Measurements from ENCODE around the gene TXNL4B. TPM values are rescaled to one million over a fixed set of nuclear protein-coding genes. Genes with fewer than 3 reads are reported as not detected.

The TXNL4B gene
- 10 to 100 TPM in 2 of 4 donors, 1 to 10 TPM in 2; 3.9 to 15.4 (median 9.0) TPM for total RNA-seq

GRCh38 chr16:72093448-72094265 lies at the start of gene TXNL4B, which contains the start of gene DHX38:
Gene TXNL4B (minus strand): TSS chr16:72093620. CDS start chr16:72090749, 2,871 bp downstream.
Gene DHX38 (plus strand): TSS chr16:72093847. CDS start chr16:72096158, 2,311 bp downstream.
- no peak for TF ChIP-seq CTCF (IDR thresholded peaks at IDR 0.05; ENCODE audit: low read depth)

- TF ChIP-seq CTCF (IDR thresholded peaks at IDR 0.05; ENCODE audit: low read depth), result no peak
Measured at GRCh38 chr16:72142476-72142875, 49.1 kb upstream of the TXNL4B start.

GRCh38 chr16:72139908-72140307 lies 46.5 kb upstream of the TXNL4B start:
- TF ChIP-seq CTCF (IDR thresholded peaks at IDR 0.05; ENCODE audit: low read depth), result no peak

GRCh38 chr16:72138064-72138572 lies 44.7 kb upstream of the TXNL4B start:
- TF ChIP-seq CTCF (IDR thresholded peaks at IDR 0.05; ENCODE audit: low read depth), result no peak

GRCh38 chr16:72137380-72138063 lies 44.1 kb upstream of the TXNL4B start:
- no peak for TF ChIP-seq CTCF (IDR thresholded peaks at IDR 0.05; ENCODE audit: low read depth)

- TF ChIP-seq CTCF (IDR thresholded peaks at IDR 0.05; ENCODE audit: low read depth), result no peak
Measured at GRCh38 chr16:72134507-72134906, 41.1 kb upstream of the TXNL4B start.

GRCh38 chr16:72132726-72133125 lies 39.3 kb upstream of the TXNL4B start:
- no peak for TF ChIP-seq CTCF (IDR thresholded peaks at IDR 0.05; ENCODE audit: low read depth)

Measured in subcutaneous adipose tissue (tissue), 4 donors.